Measurements from ENCODE around the gene DAB2IP. TPM values are rescaled to one million over a fixed set of nuclear protein-coding genes. Genes with fewer than 3 reads are reported as not detected.

DAB2IP gene
- polyA plus RNA-seq, 1 experiment = 20.4 TPM

- Histone ChIP-seq H3K27me3 (ENCODE audit: control insufficient read depth, insufficient read depth, low read length) (peaks cover 14% of the 10 kb centered on the region), H3K4me3 (ENCODE audit: low read depth, low read length) (no peak overlapping the region), H3K9me3 (ENCODE audit: control insufficient read depth, insufficient read depth, low read length) (no peaks in the 10 kb centered on the region; the same call in 1 of the 2 replicates), H3K27ac (ENCODE audit: low read depth, low read length) (no peak overlapping the region)
- no peak for TF ChIP-seq CTCF (IDR thresholded peaks at IDR 0.05; ENCODE audit: low read depth, low read length)
- CTCF ChIA-PET = no interaction called here
- POLR2A ChIA-PET = no interaction called here
- DNase-seq (ENCODE audit: low read depth, low spot score) = no peak
Observed at GRCh38 chr9:121807823-121808278, 156.4 kb downstream of the DAB2IP start.

- CTCF ChIA-PET = no interaction called here
- Histone ChIP-seq H3K4me3 (ENCODE audit: low read depth, low read length) (no peak overlapping the region), H3K27ac (ENCODE audit: low read depth, low read length) (no peak overlapping the region), H3K9me3 (ENCODE audit: control insufficient read depth, insufficient read depth, low read length) (no peaks in the 10 kb centered on the region; the same call in 1 of the 2 replicates), H3K27me3 (ENCODE audit: control insufficient read depth, insufficient read depth, low read length) (peaks cover 12% of the 10 kb centered on the region)
- DNase-seq (ENCODE audit: low read depth, low spot score) = no peak
- no peak for TF ChIP-seq CTCF (IDR thresholded peaks at IDR 0.05; ENCODE audit: low read depth, low read length)
- POLR2A ChIA-PET = no interaction called here
Observed at GRCh38 chr9:121808781-121809180, 157.3 kb downstream of the DAB2IP start.

- no peaks in the 10 kb centered on the region; the same call in 1 of the 2 replicates for H3K9me3 ChIP-seq (ENCODE audit: control insufficient read depth, insufficient read depth, low read length)
- ChIA-PET CTCF (no interaction called here), POLR2A (no interaction called here)
- no peak overlapping the region for H3K4me3 ChIP-seq (ENCODE audit: low read depth, low read length)
- peaks cover 9% of the 10 kb centered on the region for H3K27me3 ChIP-seq (ENCODE audit: control insufficient read depth, insufficient read depth, low read length)
- TF ChIP-seq CTCF (IDR thresholded peaks at IDR 0.05; ENCODE audit: low read depth, low read length) = no peak
- no peak overlapping the region for H3K27ac ChIP-seq (ENCODE audit: low read depth, low read length)
- no peak for DNase-seq (ENCODE audit: low read depth, low spot score)
Observed at GRCh38 chr9:121809356-121810050, 158.1 kb downstream of the DAB2IP start.

GRCh38 chr9:121810489-121810888, 159.1 kb downstream of the DAB2IP start:
- Histone ChIP-seq H3K9me3 (ENCODE audit: control insufficient read depth, insufficient read depth, low read length) (no peaks in the 10 kb centered on the region; the same call in 1 of the 2 replicates), H3K27me3 (ENCODE audit: control insufficient read depth, insufficient read depth, low read length) (peaks cover 9% of the 10 kb centered on the region), H3K27ac (ENCODE audit: low read depth, low read length) (no peak overlapping the region), H3K4me3 (ENCODE audit: low read depth, low read length) (no peak overlapping the region)
- TF ChIP-seq CTCF (IDR thresholded peaks at IDR 0.05; ENCODE audit: low read depth, low read length) = no peak
- no peak for DNase-seq (ENCODE audit: low read depth, low spot score)
- ChIA-PET POLR2A (no interaction called here), CTCF (no interaction called here)

- Histone ChIP-seq H3K27me3 (ENCODE audit: control insufficient read depth, insufficient read depth, low read length) (peaks cover 9% of the 10 kb centered on the region), H3K9me3 (ENCODE audit: control insufficient read depth, insufficient read depth, low read length) (no peaks in the 10 kb centered on the region; the same call in 1 of the 2 replicates), H3K4me3 (ENCODE audit: low read depth, low read length) (no peak overlapping the region), H3K27ac (ENCODE audit: low read depth, low read length) (no peak overlapping the region)
- ChIA-PET CTCF (interaction anchor here (0.6 kb wide), 1 partner anchor 146 kb away, joined by 3 read pairs; no protein-coding TSS in a partner anchor), POLR2A (no interaction called here)
- TF ChIP-seq CTCF (IDR thresholded peaks at IDR 0.05; ENCODE audit: low read depth, low read length) = no peak
- no peak for DNase-seq (ENCODE audit: low read depth, low spot score)
Observed at GRCh38 chr9:121811140-121811539, 159.7 kb downstream of the DAB2IP start.
